RWPE2 (cell line): ENCODE measurements around the gene LRRK1.

Source experiments
- ATAC-seq: fragments of 200-7000 bp; cut with Tn5 transposase; 3 replicates; pipeline ENCODE4 v1.9.1; 2021; ENCODE audit warnings: low read depth
- DNase-seq: peaks from one replicate; pipeline ENCODE4 v3.0.0-alpha.2; 2020; ENCODE audit warnings: low spot score
- H3K27ac ChIP-seq: fragments of 450-650 bp; 2 replicates; pipeline ENCODE4 v1.5.1; 2017; ENCODE audit warnings: mild to moderate bottlenecking; ENCODE audit not compliant: poor library complexity, severe bottlenecking
- H3K27me3 ChIP-seq: fragments of 250-450 bp; sonication (Bioruptor Pico); 2 replicates; pipeline ENCODE4 v1.5.1; 2021; ENCODE audit warnings: mild to moderate bottlenecking, moderate library complexity; ENCODE audit not compliant: insufficient read depth, poor library complexity, severe bottlenecking
- H3K36me3 ChIP-seq: fragments of 250-450 bp; sonication (Bioruptor Pico); 2 replicates; pipeline ENCODE4 v1.5.1; 2020; ENCODE audit warnings: low read depth, mild to moderate bottlenecking, moderate library complexity
- H3K4me1 ChIP-seq: fragments of 250-450 bp; sonication (Bioruptor Pico); 2 replicates; pipeline ENCODE4 v1.5.1; 2021; ENCODE audit warnings: mild to moderate bottlenecking, moderate library complexity; ENCODE audit not compliant: insufficient read depth, poor library complexity, severe bottlenecking
- H3K4me3 ChIP-seq: fragments of 250-450 bp; sonication (Bioruptor Pico); 2 replicates; pipeline ENCODE4 v1.5.1; 2021; ENCODE audit warnings: mild to moderate bottlenecking, moderate library complexity; ENCODE audit not compliant: severe bottlenecking
- H3K9me3 ChIP-seq: fragments of 250-450 bp; sonication (Bioruptor Pico); 2 replicates; pipeline ENCODE4 v1.5.1; 2021; ENCODE audit warnings: mild to moderate bottlenecking, moderate library complexity; ENCODE audit not compliant: severe bottlenecking
- CTCF ChIP-seq: fragments of 450-650 bp; IDR thresholded peaks from one replicate; pipeline ENCODE4 v1.5.1; 2017; ENCODE audit warnings: mild to moderate bottlenecking, moderate library complexity; ENCODE audit not compliant: poor library complexity, severe bottlenecking

Gene LRRK1

GRCh38 chr15:101046826-101047225, 127.7 kb downstream of the LRRK1 start:
- Histone ChIP-seq H3K4me3 (no peak overlapping the region), H3K4me1 (no peaks in the 10 kb centered on the region), H3K9me3 (no peaks in the 10 kb centered on the region), H3K27me3 (no peaks in the 10 kb centered on the region), H3K36me3 (no peaks in the 10 kb centered on the region; the same call in 1 of the 2 replicates), H3K27ac (no peak overlapping the region)
- DNase-seq (peak; percentile 29), ATAC-seq (no peak)
- no peak for TF ChIP-seq CTCF

- Histone ChIP-seq H3K27me3 (no peaks in the 10 kb centered on the region), H3K36me3 (no peaks in the 10 kb centered on the region; the same call in 1 of the 2 replicates)
Measured at GRCh38 chr15:101047301-101047781, 128.2 kb downstream of the LRRK1 start.

GRCh38 chr15:101048176-101048575, 129.0 kb downstream of the LRRK1 start:
- ATAC-seq (no peak), DNase-seq (peak; percentile 16)
- H3K4me3 ChIP-seq: no peak overlapping the region
- H3K27ac ChIP-seq: no peak overlapping the region
- H3K4me1 ChIP-seq: no peaks in the 10 kb centered on the region
- H3K36me3 ChIP-seq: peaks cover 5% of the 10 kb centered on the region; the same call in 1 of the 2 replicates
- no peak for TF ChIP-seq CTCF
- H3K9me3 ChIP-seq: no peaks in the 10 kb centered on the region
- no peaks in the 10 kb centered on the region for H3K27me3 ChIP-seq

More at GRCh38 chr15:101047301-101047781, 128.2 kb downstream of the LRRK1 start:
- Histone ChIP-seq H3K4me3 (no peak overlapping the region), H3K4me1 (no peaks in the 10 kb centered on the region), H3K9me3 (no peaks in the 10 kb centered on the region), H3K27ac (no peak overlapping the region)
- ATAC-seq: no peak
- DNase-seq: peak; percentile 45
- TF ChIP-seq CTCF: no peak

GRCh38 chr15:101048581-101049030, 129.4 kb downstream of the LRRK1 start:
- Histone ChIP-seq H3K4me1 (no peaks in the 10 kb centered on the region), H3K9me3 (no peaks in the 10 kb centered on the region), H3K27ac (no peak overlapping the region), H3K36me3 (peaks cover 10% of the 10 kb centered on the region), H3K4me3 (no peak overlapping the region), H3K27me3 (no peaks in the 10 kb centered on the region)
- no peak for TF ChIP-seq CTCF
- ATAC-seq: no peak
- DNase-seq: peak; percentile 69

GRCh38 chr15:101049282-101049681, 130.1 kb downstream of the LRRK1 start:
- peak; percentile 62 for DNase-seq
- Histone ChIP-seq H3K4me1 (no peaks in the 10 kb centered on the region), H3K36me3 (peaks cover 17% of the 10 kb centered on the region), H3K4me3 (no peak overlapping the region), H3K27me3 (no peaks in the 10 kb centered on the region), H3K27ac (no peak overlapping the region), H3K9me3 (no peaks in the 10 kb centered on the region)
- ATAC-seq: no peak
- no peak for TF ChIP-seq CTCF
